IPS-18c (cell line): ENCODE data around the gene KCNJ11.

ENCODE experiments used
- H3K4me3 ChIP-seq: 2 replicates; pipeline ENCODE4 v1.7.0; 2013; ENCODE audit warnings: low read depth, mild to moderate bottlenecking, low read length, moderate library complexity; ENCODE audit not compliant: insufficient read depth
- H3K9me3 ChIP-seq: one replicate; pipeline ENCODE4 v1.6.1; 2013; ENCODE audit warnings: mild to moderate bottlenecking, low read length, moderate library complexity; ENCODE audit not compliant: control insufficient read depth, insufficient read depth

The KCNJ11 gene

DNA sequence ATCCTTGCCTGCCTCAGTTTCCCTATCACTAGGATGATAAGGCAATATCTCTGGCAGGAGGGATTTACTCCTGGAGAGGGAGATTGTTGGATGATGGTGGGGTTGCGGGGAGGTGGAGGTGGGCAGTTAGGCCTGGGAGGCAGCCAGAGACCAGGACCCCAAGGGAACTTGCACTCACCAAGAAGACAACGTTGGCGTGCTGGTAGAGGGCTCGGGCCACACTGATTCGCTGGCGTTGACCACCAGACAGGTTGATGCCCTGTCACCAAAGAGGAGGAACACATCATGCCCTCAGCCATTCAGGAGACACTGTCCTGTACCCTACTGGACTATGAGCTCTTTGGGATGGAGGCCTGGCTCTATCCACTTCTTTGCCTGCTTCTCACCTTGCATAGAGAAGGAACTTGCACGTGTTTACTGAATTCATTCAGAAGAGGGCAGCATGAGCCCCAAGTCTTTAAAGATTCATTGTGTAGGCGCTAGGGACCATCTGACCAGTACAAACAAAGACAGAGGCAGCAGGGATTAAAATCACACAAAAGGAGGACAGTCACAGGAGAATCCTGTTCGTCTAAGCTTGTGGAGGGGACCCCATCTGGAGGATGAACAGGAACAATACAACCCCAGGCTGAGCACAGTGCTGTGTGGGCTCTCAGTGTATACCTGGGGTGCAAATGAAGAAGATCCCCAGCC lies 24.2 kb upstream of the KCNJ11 start:
- Histone ChIP-seq H3K9me3 (no peaks in the 10 kb centered on the region), H3K4me3 (no peak overlapping the region)

- H3K4me3 ChIP-seq: no peak overlapping the region
- no peaks in the 10 kb centered on the region for H3K9me3 ChIP-seq
These were observed 23.0 kb upstream of the KCNJ11 start for GRCh38 chr11:17411418-17411817.

DNA sequence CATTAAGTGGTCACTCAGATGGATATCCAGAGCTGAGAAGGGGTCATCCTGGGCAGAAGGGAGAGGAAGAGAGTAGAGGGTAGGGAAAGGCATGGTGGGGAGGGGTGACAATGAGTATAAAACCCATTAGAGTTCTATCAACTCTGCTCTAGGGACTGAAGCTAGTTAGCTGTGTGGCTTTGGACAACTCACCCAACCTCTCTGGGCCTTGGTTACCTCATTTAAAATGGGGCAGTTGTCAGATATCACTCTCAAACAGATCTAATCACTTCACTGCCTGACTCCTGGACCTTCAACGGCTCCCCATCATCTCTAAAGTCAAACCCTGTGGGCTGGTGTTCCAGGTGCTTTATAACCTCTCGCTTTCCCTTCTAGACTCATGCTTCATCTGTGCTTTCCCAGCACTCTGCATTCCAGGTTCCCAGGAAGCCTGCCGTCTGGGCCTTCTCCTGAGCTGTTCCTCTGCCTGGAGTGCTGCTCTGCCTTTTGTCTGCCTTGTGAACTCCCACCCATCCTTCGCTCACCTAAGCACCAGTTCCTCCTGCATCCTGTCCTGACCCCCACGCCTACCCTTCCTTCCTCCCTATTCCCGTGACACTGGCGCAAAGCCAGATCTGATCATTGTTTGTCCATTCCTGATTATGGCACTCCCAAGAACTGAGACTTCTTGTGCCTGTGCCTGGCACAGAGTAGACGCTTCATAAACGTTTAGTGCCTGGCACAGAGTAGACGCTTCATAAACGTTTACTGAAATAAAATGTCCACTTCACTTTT lies 22.3 kb upstream of the KCNJ11 start:
- Histone ChIP-seq H3K9me3 (no peaks in the 10 kb centered on the region), H3K4me3 (no peak overlapping the region)

GRCh38 chr11:17408641-17409040 lies 20.2 kb upstream of the KCNJ11 start:
- Histone ChIP-seq H3K9me3 (no peaks in the 10 kb centered on the region), H3K4me3 (no peak overlapping the region)

- Histone ChIP-seq H3K9me3 (no peaks in the 10 kb centered on the region), H3K4me3 (no peak overlapping the region)
These were observed 19.6 kb upstream of the KCNJ11 start for GRCh38 chr11:17408026-17408425.

DNA sequence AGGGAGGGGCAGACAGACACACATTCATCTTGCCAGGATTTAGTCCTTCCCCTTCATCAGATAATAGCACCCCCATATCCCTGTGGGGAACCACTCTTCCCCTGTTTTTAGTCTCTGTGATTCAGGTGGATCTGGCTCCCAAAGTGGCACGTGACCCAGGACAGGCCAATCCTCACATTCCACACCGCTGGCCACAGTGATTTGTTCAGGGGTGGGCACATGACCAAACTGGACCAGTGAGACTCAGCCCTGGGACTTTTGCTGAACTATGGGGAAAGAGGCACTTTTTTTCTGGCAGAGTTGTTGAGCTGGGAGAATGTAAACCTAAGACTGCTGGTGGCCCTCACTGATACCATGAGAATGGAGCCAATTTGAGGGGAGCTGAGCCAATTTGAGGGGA lies 19.1 kb upstream of the KCNJ11 start:
- Histone ChIP-seq H3K4me3 (no peak overlapping the region), H3K9me3 (no peaks in the 10 kb centered on the region)

DNA sequence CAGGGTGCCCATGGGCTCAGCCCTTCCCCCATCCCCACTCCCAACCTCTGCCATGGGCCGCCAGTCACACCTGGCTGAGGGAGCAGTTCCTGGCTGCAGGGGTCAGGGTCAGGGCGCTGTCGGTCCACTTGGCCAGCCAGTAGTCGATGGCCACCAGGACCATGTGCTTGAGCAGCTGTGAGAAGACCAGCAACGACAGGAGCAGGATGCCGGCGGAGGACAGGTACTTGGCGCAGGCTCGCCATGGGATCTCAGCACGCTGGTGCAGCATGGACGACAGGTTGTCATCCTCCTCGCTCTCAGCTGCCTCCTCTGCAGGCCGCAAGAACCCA lies 18.3 kb upstream of the KCNJ11 start:
- Histone ChIP-seq H3K4me3 (no peak overlapping the region), H3K9me3 (peaks cover 2% of the 10 kb centered on the region)

GRCh38 chr11:17406082-17406817 lies 17.8 kb upstream of the KCNJ11 start:
- no peak overlapping the region for H3K4me3 ChIP-seq
- H3K9me3 ChIP-seq: peaks cover 2% of the 10 kb centered on the region

DNA sequence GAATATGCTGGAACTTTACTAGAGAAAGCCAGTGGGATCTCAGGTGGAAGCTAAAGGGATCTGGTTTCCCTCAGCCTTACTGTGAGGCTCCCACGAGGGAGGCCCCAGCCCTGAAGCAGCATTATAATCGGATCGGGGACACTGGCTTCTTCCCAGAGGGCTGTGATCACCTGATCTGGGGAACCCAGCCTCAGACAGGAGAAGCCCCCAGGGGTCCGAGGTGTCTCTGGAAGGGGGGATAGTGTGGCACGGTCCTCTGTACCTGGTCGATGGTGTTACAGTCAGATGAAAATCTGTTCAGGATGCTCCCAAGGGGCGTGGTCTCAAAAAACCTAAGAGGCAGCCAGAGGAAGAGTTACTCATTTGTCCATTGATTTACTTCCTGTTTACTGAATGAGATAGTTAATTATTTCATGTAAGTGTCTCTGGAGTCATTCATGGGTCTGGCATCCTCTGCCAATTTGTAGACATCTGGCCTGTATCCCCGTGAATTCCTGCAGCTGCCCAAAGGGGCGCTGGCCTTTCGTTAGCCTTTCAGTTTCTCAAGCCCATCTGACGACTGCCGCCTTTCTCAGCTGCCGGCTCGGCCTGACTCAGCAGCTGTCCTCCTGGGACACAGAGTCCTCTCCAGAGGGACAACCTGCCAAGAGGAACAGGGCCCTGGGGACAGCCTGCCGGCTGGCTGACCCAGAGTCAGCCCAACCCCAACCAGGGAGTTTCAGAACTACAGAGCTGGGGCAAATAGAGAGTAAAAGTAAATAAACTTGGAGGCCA lies 17.0 kb upstream of the KCNJ11 start:
- Histone ChIP-seq H3K4me3 (no peak overlapping the region), H3K9me3 (peaks cover 2% of the 10 kb centered on the region)

GRCh38 chr11:17403980-17404759 lies 15.7 kb upstream of the KCNJ11 start:
- peaks cover 2% of the 10 kb centered on the region for H3K9me3 ChIP-seq
- H3K4me3 ChIP-seq: no peak overlapping the region

GRCh38 chr11:17402486-17402885 lies 14.0 kb upstream of the KCNJ11 start:
- Histone ChIP-seq H3K9me3 (peaks cover 2% of the 10 kb centered on the region), H3K4me3 (no peak overlapping the region)

DNA sequence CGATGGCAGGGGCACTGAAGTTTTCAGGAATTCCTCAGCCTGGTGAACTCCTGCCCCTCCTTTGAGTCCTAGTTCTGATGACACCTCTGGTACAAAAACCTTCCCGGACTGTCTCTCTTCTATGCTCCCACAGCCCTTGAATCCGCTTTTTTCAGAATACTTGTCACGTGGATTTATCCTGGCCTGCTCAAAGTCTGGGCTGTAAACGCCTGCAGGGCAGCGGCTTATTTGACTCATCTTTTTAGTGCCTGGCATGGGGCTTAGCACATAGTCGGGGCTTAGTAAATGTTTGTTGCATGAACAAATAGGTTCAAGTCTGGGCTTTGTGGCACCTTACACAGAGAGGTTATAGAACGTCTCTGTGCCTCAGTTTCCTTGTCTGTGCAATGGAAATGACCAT lies 13.4 kb upstream of the KCNJ11 start:
- Histone ChIP-seq H3K4me3 (no peak overlapping the region), H3K9me3 (peaks cover 2% of the 10 kb centered on the region)

DNA sequence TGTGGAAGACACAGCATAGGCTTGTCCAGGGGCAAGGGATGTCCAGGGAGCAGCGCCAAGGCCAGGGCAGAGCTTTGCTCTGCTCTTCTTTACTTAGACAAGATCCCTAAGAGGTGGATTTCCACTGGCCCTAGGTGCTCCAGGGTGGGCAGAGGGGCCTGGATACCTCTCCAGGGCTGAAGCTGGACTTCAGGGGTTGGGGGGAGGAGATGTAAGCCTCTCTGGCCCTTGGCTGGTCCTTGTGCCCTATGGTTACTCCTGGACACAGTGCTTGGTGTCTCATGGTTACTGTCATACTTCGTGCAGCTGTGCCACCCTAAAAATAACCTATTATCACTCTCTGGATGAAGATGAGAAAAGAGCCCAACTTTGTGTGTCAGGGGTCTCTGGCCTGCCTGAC lies 12.9 kb upstream of the KCNJ11 start:
- Histone ChIP-seq H3K9me3 (peaks cover 2% of the 10 kb centered on the region), H3K4me3 (no peak overlapping the region)

- Histone ChIP-seq H3K9me3 (peaks cover 2% of the 10 kb centered on the region), H3K4me3 (no peak overlapping the region)
These were observed 11.8 kb upstream of the KCNJ11 start for GRCh38 chr11:17400048-17400775.

DNA sequence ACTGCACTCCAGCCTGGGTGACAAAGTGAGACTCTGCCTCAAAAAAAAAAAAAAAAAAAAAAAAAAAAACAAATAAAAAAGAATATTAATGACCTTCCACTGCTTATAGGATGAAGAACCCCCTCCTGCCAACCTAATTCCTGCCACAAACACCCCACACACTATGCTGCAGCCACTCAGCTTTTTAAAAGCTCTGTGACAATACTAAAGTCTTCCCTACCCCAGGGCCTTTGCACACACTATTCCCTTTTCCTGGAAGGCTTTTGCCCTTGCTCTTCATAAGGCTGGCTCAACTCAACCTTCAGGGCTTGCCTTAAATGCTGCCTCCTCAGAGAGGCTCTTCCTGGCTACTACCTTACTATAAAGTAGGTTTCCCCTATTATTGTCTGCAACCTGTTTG lies 10.8 kb upstream of the KCNJ11 start:
- H3K9me3 ChIP-seq: peaks cover 2% of the 10 kb centered on the region
- H3K4me3 ChIP-seq: no peak overlapping the region

GRCh38 chr11:17397311-17398002 lies 9.0 kb upstream of the KCNJ11 start:
- H3K9me3 ChIP-seq: peaks cover 2% of the 10 kb centered on the region
- H3K4me3 ChIP-seq: no peak overlapping the region
